Astrocyte of the cerebellum (primary cell): ENCODE data around the gene NAXE.
"Not testable (repeated sequence)": the region's sequence is repeated elsewhere in the genome, so short reads cannot be mapped to it uniquely, and the experiment has no call there.

ENCODE experiments used
- DNase-seq: peaks from one replicate; pipeline ENCODE4 v3.0.0-alpha.2; 2011; ENCODE audit warnings: low read depth
- H3K4me3 ChIP-seq: 2 replicates; pipeline ENCODE4 v1.5.1; 2011; ENCODE audit warnings: mild to moderate bottlenecking, low read depth, low read length, moderate library complexity
- CTCF ChIP-seq: IDR thresholded peaks from 2 replicates; pipeline ENCODE4 v1.5.1; 2012; ENCODE audit warnings: low read length, low read depth, moderate library complexity, mild to moderate bottlenecking; ENCODE audit errors: missing control alignments
- in situ Hi-C: cut with HindIII; loops from 2 replicates; pipeline ENCODE4 v1.10.0; 2017; ENCODE audit warnings: low sequenced_read_pairs

NAXE gene

GRCh38 chr1:156601892-156602291, 10.3 kb downstream of the NAXE start:
- H3K4me3 ChIP-seq: peak overlapping the region; percentile 79
- no peak for TF ChIP-seq CTCF
- DNase-seq: no peak
- in situ Hi-C loops: no loop called here

- no peak overlapping the region for H3K4me3 ChIP-seq
- in situ Hi-C loops: no loop called here
- TF ChIP-seq CTCF: no peak
- no peak for DNase-seq
Observed at GRCh38 chr1:156602557-156602993, 11.0 kb downstream of the NAXE start.

GRCh38 chr1:156607344-156607743, 15.8 kb downstream of the NAXE start:
- in situ Hi-C loops, DNase-seq: not testable (repeated sequence)

GRCh38 chr1:156608036-156608674, 16.6 kb downstream of the NAXE start:
- in situ Hi-C loops: no loop called here
- peak; percentile 89 for TF ChIP-seq CTCF
- H3K4me3 ChIP-seq: no peak overlapping the region
- DNase-seq: peak; percentile 49

More at GRCh38 chr1:156607344-156607743, 15.8 kb downstream of the NAXE start:
- not testable (repeated sequence) for H3K4me3 ChIP-seq

- no peak overlapping the region for H3K4me3 ChIP-seq
- DNase-seq: no peak
- TF ChIP-seq CTCF: peak; percentile 56
- in situ Hi-C loops: no loop called here
Observed at GRCh38 chr1:156608981-156609380, 17.4 kb downstream of the NAXE start.

GRCh38 chr1:156610072-156610471, 18.5 kb downstream of the NAXE start:
- DNase-seq, H3K4me3 ChIP-seq, in situ Hi-C loops: not testable (repeated sequence)

GRCh38 chr1:156612666-156613065, 21.1 kb downstream of the NAXE start:
- no peak overlapping the region for H3K4me3 ChIP-seq
- no peak for TF ChIP-seq CTCF
- DNase-seq: no peak
- in situ Hi-C loops: no loop called here

- H3K4me3 ChIP-seq: no peak overlapping the region
- in situ Hi-C loops: no loop called here
- TF ChIP-seq CTCF: no peak
- DNase-seq: no peak
Observed at GRCh38 chr1:156615946-156616345, 24.4 kb downstream of the NAXE start.
